OCI-LY1 (cell line): ENCODE results near the gene STYK1.

Experiments
- CTCF ChIP-seq: fragments of 200-600 bp; sonication (generic), shearing (Covaris generic); IDR thresholded peaks from 2 replicates; pipeline ENCODE4 v1.5.1; 2017; ENCODE audit warnings: mild to moderate bottlenecking, antibody characterized with exemption, low read length, moderate library complexity, mixed read lengths
- EZH2 ChIP-seq: fragments of 200-600 bp; sonication (generic), shearing (Covaris generic); IDR thresholded peaks from 2 replicates; pipeline ENCODE4 v1.8.0; 2017; ENCODE audit warnings: borderline replicate concordance, mixed run types, mild to moderate bottlenecking, antibody characterized with exemption, low read length, moderate library complexity, mixed read lengths

GRCh38 chr12:10613349-10614055, 60.4 kb downstream of the STYK1 start, which contains the start of gene MAGOHB:
- no peak for TF ChIP-seq EZH2
- TF ChIP-seq CTCF = no peak
